Measurements from ENCODE around the gene CCT2. TPM values are rescaled to one million over a fixed set of nuclear protein-coding genes. Genes with fewer than 3 reads are reported as not detected.

Gene CCT2
- total and polyA plus RNA-seq, 2 of the 4 experiments (the other 2 are of a cell fraction): 194 to 651 TPM

DNA sequence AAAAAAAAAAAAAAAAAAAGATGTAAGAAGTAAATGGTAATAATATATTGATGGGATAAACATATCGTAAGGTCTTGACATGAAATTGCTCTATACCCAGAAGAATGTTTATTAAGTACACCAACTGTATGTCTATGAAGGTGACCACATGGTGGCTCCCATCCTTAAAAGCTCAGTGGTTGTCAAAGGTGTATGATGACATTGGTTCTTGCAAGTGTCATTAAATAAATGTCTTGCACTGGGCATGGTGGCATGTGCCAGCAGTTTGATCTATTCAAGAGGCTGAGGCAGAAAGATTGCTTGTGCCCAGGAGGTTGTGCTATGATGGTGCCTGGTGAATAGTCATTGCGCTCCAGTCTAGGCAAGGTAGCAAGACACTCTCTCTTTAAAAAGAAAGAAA, 10.4 kb downstream of the CCT2 start:
- Histone ChIP-seq H4K20me1 (ENCODE audit: insufficient read depth, low read length) (no peaks in the 10 kb centered on the region), H4K5ac (ENCODE audit: low read depth, low read length) (no peak overlapping the region), H2AFZ (replicated peaks; ENCODE audit: low read length, poor library complexity) (no peak overlapping the region), H3K14ac (replicated peaks; ENCODE audit: low read depth, low read length) (no peak overlapping the region), H3K56ac (ENCODE audit: extremely low read depth, insufficient read depth, low read length) (no peak overlapping the region), H3K4me1 (ENCODE audit: control insufficient read depth, insufficient read depth, low read length) (no peaks in the 10 kb centered on the region), H3K79me1 (ENCODE audit: low read depth in 1 of 2, low read length in 2 of 2) (peaks cover 13 to 14% of the 10 kb centered on the region in 2 experiments), H4K8ac (ENCODE audit: low read depth in 2 of 2, low read length in 2 of 2) (no peak overlapping the region), H3K27me3 (ENCODE audit: control insufficient read depth, insufficient read depth, low read length) (no peaks in the 10 kb centered on the region), H3K4me2 (ENCODE audit: low read depth, low read length) (no peak overlapping the region), H3K23ac (ENCODE audit: low read depth, low read length) (no peak overlapping the region), H3K9ac (ENCODE audit: low read depth, low read length) (no peak overlapping the region), H3K18ac (ENCODE audit: low read depth, low read length) (no peak overlapping the region), H2BK15ac (ENCODE audit: low read depth, low read length) (no peak overlapping the region), H2AK5ac (ENCODE audit: low read depth, low read length) (no peak overlapping the region), H3K4me3 (ENCODE audit: insufficient read depth, low read depth, low read length) (no peak overlapping the region), H2BK120ac (ENCODE audit: low read depth, low read length) (no peak overlapping the region), H2BK5ac (ENCODE audit: low read depth, low read length, poor library complexity, severe bottlenecking) (no peak overlapping the region), H3K9me3 (ENCODE audit: control insufficient read depth, insufficient read depth, low read length) (no peaks in the 10 kb centered on the region), H3K4ac (ENCODE audit: low read depth, low read length) (no peak overlapping the region), H2AK9ac (replicated peaks; ENCODE audit: low read depth, low read length, poor library complexity) (no peak overlapping the region), H3K27ac (ENCODE audit: insufficient read depth, low read length) (no peak overlapping the region), H4K91ac (ENCODE audit: insufficient read depth, low read depth, low read length) (no peak overlapping the region), H3K9me1 (ENCODE audit: insufficient read depth, low read length) (no peaks in the 10 kb centered on the region), H2BK20ac (ENCODE audit: low read depth, low read length) (no peak overlapping the region), H3K36me3 (ENCODE audit: control insufficient read depth, insufficient read depth, low read length) (peaks cover 60% of the 10 kb centered on the region)
- intact Hi-C loops (cut with micrococcal nuclease): no loop called here
- BruUV-seq (replicated peaks): no TSS peak
- no CpG with 5 or more reads among the region's 2 CpGs for WGBS, 2 experiments (ENCODE audit: extremely low coverage in 2 of 2, insufficient read length in 1 of 2)
- TF ChIP-seq MAFK (IDR thresholded peaks at IDR 0.05; ENCODE audit: low read depth, low read length) (no peak), SMC3 (IDR thresholded peaks at IDR 0.05; ENCODE audit: low read depth, low read length) (no peak), RAD21 (IDR thresholded peaks at IDR 0.05; ENCODE audit: low read length) (no peak), FOS (IDR thresholded peaks at IDR 0.05; ENCODE audit: low read depth, low read length) (no peak), MAZ (IDR thresholded peaks at IDR 0.05; ENCODE audit: borderline replicate concordance, low read depth, low read length) (no peak), RCOR1 (IDR thresholded peaks at IDR 0.05; ENCODE audit: insufficient replicate concordance, low read length) (no peak), NFE2L2 (IDR thresholded peaks at IDR 0.05; ENCODE audit: low read depth, low read length) (no peak), MXI1 (IDR thresholded peaks at IDR 0.05; ENCODE audit: borderline replicate concordance, low read depth, low read length) (no peak), RFX5 (IDR thresholded peaks at IDR 0.05; ENCODE audit: low read depth, low read length) (no peak), POLR2A (IDR thresholded peaks at IDR 0.05; ENCODE audit: low read depth, low read length) (no peak), CEBPB (IDR thresholded peaks at IDR 0.05; ENCODE audit: low read depth, low read length) (no peak), BHLHE40 (IDR thresholded peaks at IDR 0.05; ENCODE audit: low read depth, low read length) (no peak), ELK1 (IDR thresholded peaks at IDR 0.05; ENCODE audit: borderline replicate concordance, low read depth, low read length) (no peak)
- TF ChIP-seq, protein P1, sequence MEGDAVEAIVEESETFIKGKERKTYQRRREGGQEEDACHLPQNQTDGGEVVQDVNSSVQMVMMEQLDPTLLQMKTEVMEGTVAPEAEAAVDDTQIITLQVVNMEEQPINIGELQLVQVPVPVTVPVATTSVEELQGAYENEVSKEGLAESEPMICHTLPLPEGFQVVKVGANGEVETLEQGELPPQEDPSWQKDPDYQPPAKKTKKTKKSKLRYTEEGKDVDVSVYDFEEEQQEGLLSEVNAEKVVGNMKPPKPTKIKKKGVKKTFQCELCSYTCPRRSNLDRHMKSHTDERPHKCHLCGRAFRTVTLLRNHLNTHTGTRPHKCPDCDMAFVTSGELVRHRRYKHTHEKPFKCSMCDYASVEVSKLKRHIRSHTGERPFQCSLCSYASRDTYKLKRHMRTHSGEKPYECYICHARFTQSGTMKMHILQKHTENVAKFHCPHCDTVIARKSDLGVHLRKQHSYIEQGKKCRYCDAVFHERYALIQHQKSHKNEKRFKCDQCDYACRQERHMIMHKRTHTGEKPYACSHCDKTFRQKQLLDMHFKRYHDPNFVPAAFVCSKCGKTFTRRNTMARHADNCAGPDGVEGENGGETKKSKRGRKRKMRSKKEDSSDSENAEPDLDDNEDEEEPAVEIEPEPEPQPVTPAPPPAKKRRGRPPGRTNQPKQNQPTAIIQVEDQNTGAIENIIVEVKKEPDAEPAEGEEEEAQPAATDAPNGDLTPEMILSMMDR (conservative IDR thresholded peaks at IDR 0.05; ENCODE audit: low read depth, low read length): no peak
- in situ Hi-C loops (cut with MboI; ENCODE audit: low sequenced_read_pairs): loop anchor here (25.0 kb wide), 1 partner anchor 758 kb away; no protein-coding TSS in a partner anchor
- ATAC-seq (ENCODE audit: low read depth) (no peak), DNase-seq (no peak)
- ChIA-PET CTCF (no interaction called here), POLR2A (ENCODE audit: unreplicated experiment) (no interaction called here)
- dilution Hi-C loops (cut with HindIII; ENCODE audit: low sequenced_read_pairs, unreplicated experiment): no loop called here
